ENCODE data around the gene APOBEC3C.
"Not testable (repeated sequence)": the region's sequence is repeated elsewhere in the genome, so short reads cannot be mapped to it uniquely, and the experiment has no call there.

DNA sequence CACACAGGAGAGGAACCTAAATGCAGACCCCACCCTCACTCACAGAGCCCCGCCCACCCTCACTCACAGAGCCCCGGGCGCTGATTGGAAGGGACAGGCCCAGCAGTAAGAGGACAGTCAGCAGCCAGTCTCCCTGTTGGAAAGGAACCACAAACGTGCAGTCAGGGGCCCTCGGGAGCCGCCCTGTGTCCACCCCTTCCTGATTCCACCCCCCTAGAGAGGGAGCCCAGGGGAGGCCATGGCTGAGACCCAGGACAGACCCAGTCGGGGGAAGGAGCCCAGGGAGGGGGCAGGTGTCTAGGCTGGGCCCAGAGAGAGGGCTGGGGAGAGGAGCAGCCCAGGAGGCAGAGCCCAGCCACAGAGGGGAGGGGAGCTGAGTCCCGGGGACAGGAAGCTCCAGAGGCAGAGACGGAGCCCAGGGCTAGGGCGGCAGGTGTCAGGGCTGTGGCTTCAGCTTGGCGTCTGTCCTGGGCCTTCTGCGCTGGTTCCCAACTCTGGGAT lies 21.1 kb upstream of the APOBEC3C start:
- TF ChIP-seq, protein P1, sequence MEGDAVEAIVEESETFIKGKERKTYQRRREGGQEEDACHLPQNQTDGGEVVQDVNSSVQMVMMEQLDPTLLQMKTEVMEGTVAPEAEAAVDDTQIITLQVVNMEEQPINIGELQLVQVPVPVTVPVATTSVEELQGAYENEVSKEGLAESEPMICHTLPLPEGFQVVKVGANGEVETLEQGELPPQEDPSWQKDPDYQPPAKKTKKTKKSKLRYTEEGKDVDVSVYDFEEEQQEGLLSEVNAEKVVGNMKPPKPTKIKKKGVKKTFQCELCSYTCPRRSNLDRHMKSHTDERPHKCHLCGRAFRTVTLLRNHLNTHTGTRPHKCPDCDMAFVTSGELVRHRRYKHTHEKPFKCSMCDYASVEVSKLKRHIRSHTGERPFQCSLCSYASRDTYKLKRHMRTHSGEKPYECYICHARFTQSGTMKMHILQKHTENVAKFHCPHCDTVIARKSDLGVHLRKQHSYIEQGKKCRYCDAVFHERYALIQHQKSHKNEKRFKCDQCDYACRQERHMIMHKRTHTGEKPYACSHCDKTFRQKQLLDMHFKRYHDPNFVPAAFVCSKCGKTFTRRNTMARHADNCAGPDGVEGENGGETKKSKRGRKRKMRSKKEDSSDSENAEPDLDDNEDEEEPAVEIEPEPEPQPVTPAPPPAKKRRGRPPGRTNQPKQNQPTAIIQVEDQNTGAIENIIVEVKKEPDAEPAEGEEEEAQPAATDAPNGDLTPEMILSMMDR (IDR thresholded peaks at IDR 0.05) = not testable (repeated sequence)
- not testable (repeated sequence) for TF ChIP-seq POLR2A (IDR thresholded peaks at IDR 0.05)

Data from uterus (tissue), 2 donors.